SK-N-SH treated with all-trans-retinoic acid at 6 μM for 48 hours (cell line): ENCODE measurements around the gene PLA2G2F.

Experiments
- ATAC-seq: fragments of 200-7000 bp; cut with Tn5 transposase; 3 replicates; pipeline ENCODE4 v1.9.1; 2020; ENCODE audit warnings: mild to moderate bottlenecking, moderate library complexity
- ARNTL ChIP-seq: fragments of 450-650 bp; formaldehyde crosslinking; IDR thresholded peaks from 2 replicates; pipeline ENCODE4 v1.5.0; 2020; ENCODE audit warnings: low read depth, mild to moderate bottlenecking, moderate library complexity, borderline replicate concordance
- BACH2 ChIP-seq: fragments of 250-450 bp; sonication (Bioruptor Pico); IDR thresholded peaks from 2 replicates; pipeline ENCODE4 v1.9.0; 2021; ENCODE audit warnings: mild to moderate bottlenecking, borderline replicate concordance
- CREB5 ChIP-seq: fragments of 250-450 bp; sonication (Bioruptor Pico); IDR thresholded peaks from 2 replicates; pipeline ENCODE4 v1.5.1; 2020; ENCODE audit warnings: low read depth, mild to moderate bottlenecking, moderate library complexity
- CSDC2 ChIP-seq: fragments of 250-450 bp; sonication (Bioruptor Pico); IDR thresholded peaks from 2 replicates; pipeline ENCODE4 v1.5.0; 2020; ENCODE audit warnings: mild to moderate bottlenecking, moderate library complexity
- ESRRG ChIP-seq: fragments of 250-450 bp; sonication (Bioruptor Pico); IDR thresholded peaks from 2 replicates; pipeline ENCODE4 v1.6.1; 2021; ENCODE audit warnings: mild to moderate bottlenecking
- GLIS3 ChIP-seq: fragments of 250-450 bp; sonication (Bioruptor Pico); IDR thresholded peaks from 2 replicates; pipeline ENCODE4 v1.5.0; 2020; ENCODE audit warnings: mild to moderate bottlenecking, moderate library complexity
- ISL1 ChIP-seq: fragments of 250-450 bp; sonication (Bioruptor Pico); IDR thresholded peaks from 2 replicates; pipeline ENCODE4 v2.1.2; 2022; ENCODE audit warnings: mild to moderate bottlenecking, moderate library complexity
- OSR1 ChIP-seq: fragments of 250-450 bp; sonication (Bioruptor Pico); IDR thresholded peaks from 2 replicates; pipeline ENCODE4 v1.8.0; 2022; ENCODE audit warnings: moderate library complexity, mild to moderate bottlenecking, inconsistent platforms
- PATZ1 ChIP-seq: fragments of 250-450 bp; sonication (Bioruptor Pico); IDR thresholded peaks from 2 replicates; pipeline ENCODE4 v1.8.0; 2020; ENCODE audit warnings: mild to moderate bottlenecking, moderate library complexity, borderline replicate concordance
- POU6F1 ChIP-seq: fragments of 250-450 bp; sonication (Bioruptor Pico); IDR thresholded peaks from 2 replicates; pipeline ENCODE4 v1.8.0; 2021; ENCODE audit warnings: low read depth, mild to moderate bottlenecking, moderate library complexity, borderline replicate concordance
- PPARA ChIP-seq: fragments of 250-450 bp; sonication (Bioruptor Pico); IDR thresholded peaks from 2 replicates; pipeline ENCODE4 v1.5.0; 2020; ENCODE audit warnings: mild to moderate bottlenecking, borderline replicate concordance
- RARB ChIP-seq: fragments of 250-450 bp; sonication (Bioruptor Pico); IDR thresholded peaks from 2 replicates; pipeline ENCODE4 v1.8.0; 2021; ENCODE audit warnings: mild to moderate bottlenecking, moderate library complexity
- SNAI2 ChIP-seq: fragments of 250-450 bp; sonication (Bioruptor Pico); IDR thresholded peaks from 2 replicates; pipeline ENCODE4 v1.5.0; 2020; ENCODE audit warnings: mild to moderate bottlenecking, moderate library complexity
- TCF4 ChIP-seq: fragments of 250-450 bp; sonication (Bioruptor Pico); IDR thresholded peaks from 2 replicates; pipeline ENCODE4 v1.8.0; 2021; ENCODE audit warnings: mild to moderate bottlenecking, moderate library complexity, borderline replicate concordance
- TOX ChIP-seq: fragments of 250-450 bp; sonication (Bioruptor Pico); IDR thresholded peaks from 2 replicates; pipeline ENCODE4 v1.8.0; 2021; ENCODE audit warnings: mild to moderate bottlenecking, moderate library complexity, borderline replicate concordance
- TSHZ2 ChIP-seq: fragments of 250-450 bp; sonication (Bioruptor Pico); IDR thresholded peaks from 2 replicates; pipeline ENCODE4 v1.5.0; 2020; ENCODE audit warnings: mild to moderate bottlenecking, moderate library complexity
- ZC3H10 ChIP-seq: fragments of 250-450 bp; sonication (Bioruptor Pico); IDR thresholded peaks from 2 replicates; pipeline ENCODE4 v1.5.1; 2021; ENCODE audit warnings: mild to moderate bottlenecking, moderate library complexity
- ZFP3 ChIP-seq: fragments of 250-450 bp; sonication (Bioruptor Pico); IDR thresholded peaks from 2 replicates; pipeline ENCODE4 v1.5.0; 2020; ENCODE audit warnings: mild to moderate bottlenecking, moderate library complexity
- ZFP30 ChIP-seq: fragments of 450-650 bp; formaldehyde crosslinking; IDR thresholded peaks from 2 replicates; pipeline ENCODE4 v1.5.0; 2022; ENCODE audit warnings: mild to moderate bottlenecking, moderate library complexity
- ZNF565 ChIP-seq: fragments of 450-650 bp; formaldehyde crosslinking; conservative IDR thresholded peaks from 2 replicates; pipeline ENCODE4 v1.5.0; 2020; ENCODE audit warnings: low read depth, mild to moderate bottlenecking, moderate library complexity
- ZNF70 ChIP-seq: fragments of 450-650 bp; formaldehyde crosslinking; IDR thresholded peaks from 2 replicates; pipeline ENCODE4 v1.5.0; 2020; ENCODE audit warnings: mild to moderate bottlenecking, moderate library complexity
- ZNF8 ChIP-seq: fragments of 450-650 bp; formaldehyde crosslinking; IDR thresholded peaks from 2 replicates; pipeline ENCODE4 v1.5.0; 2020; ENCODE audit warnings: mild to moderate bottlenecking, moderate library complexity

Gene PLA2G2F

GRCh38 chr1:20137055-20137454 lies 2.1 kb upstream of the PLA2G2F start:
- ATAC-seq, result no peak
- no peak for TF ChIP-seq TOX (CRISPR knock-in tag)
- TF ChIP-seq RARB (CRISPR knock-in tag), result no peak
- no peak for TF ChIP-seq ZFP3 (CRISPR knock-in tag)
- no peak for TF ChIP-seq ZNF565
- TF ChIP-seq POU6F1, result no peak
- no peak for TF ChIP-seq ISL1 (CRISPR knock-in tag)
- TF ChIP-seq PATZ1, result no peak
- no peak for TF ChIP-seq TCF4
- TF ChIP-seq CSDC2 (CRISPR knock-in tag), result no peak
- TF ChIP-seq ZFP30 (CRISPR knock-in tag), result no peak
- TF ChIP-seq OSR1 (CRISPR knock-in tag), result no peak
- no peak for TF ChIP-seq ESRRG
- no peak for TF ChIP-seq TSHZ2 (CRISPR knock-in tag)
- TF ChIP-seq ARNTL (CRISPR knock-in tag), result no peak
- no peak for TF ChIP-seq BACH2
- TF ChIP-seq, all 23 proteins: peak for 0

GRCh38 chr1:20137604-20138003 lies 1.5 kb upstream of the PLA2G2F start:
- no peak for ATAC-seq
- TF ChIP-seq ZNF8 (CRISPR knock-in tag) (no peak), ZFP30 (CRISPR knock-in tag) (no peak), ZNF70 (CRISPR knock-in tag) (no peak), ZNF565 (no peak), SNAI2 (CRISPR knock-in tag) (no peak), TOX (CRISPR knock-in tag) (no peak), GLIS3 (CRISPR knock-in tag) (no peak), ESRRG (no peak), ZC3H10 (CRISPR knock-in tag) (no peak), PPARA (CRISPR knock-in tag) (no peak), BACH2 (no peak)

GRCh38 chr1:20138346-20138745 lies 777 bp upstream of the PLA2G2F start:
- no peak for ATAC-seq
- TF ChIP-seq ZNF70 (CRISPR knock-in tag) (no peak), ZFP3 (CRISPR knock-in tag) (no peak), RARB (CRISPR knock-in tag) (no peak), PPARA (CRISPR knock-in tag) (no peak), ZNF565 (no peak), TOX (CRISPR knock-in tag) (no peak), ZNF8 (CRISPR knock-in tag) (no peak), TCF4 (no peak), PATZ1 (no peak), GLIS3 (CRISPR knock-in tag) (no peak), CREB5 (CRISPR knock-in tag) (no peak), POU6F1 (no peak), ARNTL (CRISPR knock-in tag) (no peak), ZC3H10 (CRISPR knock-in tag) (no peak), TSHZ2 (CRISPR knock-in tag) (no peak)
